Suppressor macrophage treated with lipopolysaccharide for 1 hour (primary cell): Measurements from ENCODE around the gene NOXRED1.

Experiments used
- DNase-seq, 3 donors: peaks; one replicate each; pipeline ENCODE4 v3.0.0-alpha.2; 2020 to 2022

NOXRED1 gene

DNA sequence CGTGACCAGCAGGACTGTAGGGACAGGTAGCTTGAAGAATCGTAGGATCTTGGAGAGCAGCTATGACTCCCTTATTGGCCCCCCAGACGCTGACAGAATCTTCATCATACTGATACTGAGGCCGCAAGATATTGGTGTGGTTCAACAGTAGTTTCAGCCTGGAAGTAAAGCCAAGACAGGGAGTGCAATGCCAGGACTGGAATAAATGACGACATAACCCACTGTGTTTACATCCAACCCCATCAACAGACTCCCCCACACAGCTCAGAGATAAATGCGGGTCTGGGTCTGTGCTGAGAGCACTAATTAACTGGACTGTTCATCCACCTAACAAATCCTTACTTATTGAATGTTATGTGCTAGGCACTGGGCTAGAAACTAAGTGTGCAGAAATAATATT, 16.6 kb downstream of the NOXRED1 start:
- peak in 2 of 3 donors; percentile 7 to 15 for DNase-seq

DNA sequence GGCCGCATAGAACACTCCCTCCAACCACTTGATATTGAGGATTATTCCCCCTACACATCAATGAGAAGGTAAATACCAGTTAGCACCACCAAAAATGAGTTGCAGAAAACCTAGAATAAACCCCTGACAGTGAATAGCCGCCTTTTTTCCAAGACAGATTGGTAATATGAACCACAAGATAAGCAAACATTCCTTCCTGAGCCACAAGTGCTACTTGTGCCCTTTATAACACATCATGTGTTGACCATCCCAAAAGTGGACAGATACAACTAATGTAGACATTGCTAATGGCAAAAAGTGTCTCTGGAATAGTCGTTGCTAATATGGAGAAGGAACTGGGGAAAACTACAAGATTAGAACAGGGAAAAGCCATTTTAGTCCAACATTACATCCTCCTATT, 17.2 kb downstream of the NOXRED1 start:
- no peak for DNase-seq

DNA sequence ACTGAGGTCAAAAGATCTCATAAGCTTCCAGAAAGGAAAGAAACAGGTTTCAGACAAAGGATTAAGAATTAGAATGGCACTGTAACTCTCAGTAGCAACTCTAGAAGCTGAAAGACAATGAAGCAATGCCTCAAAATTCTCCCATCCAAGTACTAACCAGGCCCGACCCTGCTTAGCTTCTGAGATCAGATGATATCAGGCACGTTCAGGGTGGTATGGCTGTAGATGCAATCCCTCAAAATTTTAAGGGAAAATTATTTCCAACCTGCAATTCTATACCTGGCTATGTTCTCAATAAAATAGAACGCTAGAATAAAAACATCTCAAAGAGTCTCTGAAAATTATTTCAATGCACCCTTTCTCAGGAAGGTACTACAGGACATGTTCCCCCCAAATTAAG, 19.6 kb downstream of the NOXRED1 start:
- no peak for DNase-seq

DNA sequence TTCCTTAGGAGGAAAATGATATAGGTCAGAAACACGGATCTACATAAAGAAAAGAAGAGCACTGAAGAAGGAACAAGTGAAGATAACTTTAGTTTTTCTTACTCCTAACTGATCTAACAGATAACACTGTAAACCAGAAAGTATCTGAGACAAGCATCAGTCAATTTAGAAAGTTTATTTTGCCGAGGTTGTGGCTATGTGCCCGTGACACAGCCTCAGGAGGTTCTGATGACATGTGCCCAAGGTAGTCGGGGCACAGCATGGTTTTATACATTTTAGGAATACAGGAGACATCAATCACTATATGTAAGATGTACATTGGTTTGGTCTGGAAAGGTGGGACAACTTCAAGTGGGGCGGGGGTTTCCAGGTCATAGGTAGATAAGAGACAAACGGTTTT, 23.1 kb downstream of the NOXRED1 start:
- DNase-seq: no peak

DNA sequence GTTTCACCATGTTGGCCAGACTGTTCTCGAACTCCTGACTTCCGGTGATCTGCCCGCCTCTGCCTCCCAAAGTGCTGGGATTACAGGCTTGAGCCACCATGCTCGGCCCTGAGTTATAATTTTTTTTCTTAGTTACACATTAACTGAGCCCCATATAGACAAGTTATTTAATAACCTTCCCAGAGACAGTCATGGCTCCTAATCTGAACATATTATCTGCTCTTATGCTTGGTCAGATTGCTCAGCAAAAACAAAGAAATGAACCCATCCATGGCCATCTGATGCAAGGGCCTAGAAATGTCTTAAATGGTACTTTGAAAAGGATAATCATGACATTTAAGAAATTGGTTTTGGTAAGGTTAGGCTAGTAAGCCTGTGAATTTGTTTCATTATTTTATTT, 33.1 kb downstream of the NOXRED1 start:
- no peak for DNase-seq

DNA sequence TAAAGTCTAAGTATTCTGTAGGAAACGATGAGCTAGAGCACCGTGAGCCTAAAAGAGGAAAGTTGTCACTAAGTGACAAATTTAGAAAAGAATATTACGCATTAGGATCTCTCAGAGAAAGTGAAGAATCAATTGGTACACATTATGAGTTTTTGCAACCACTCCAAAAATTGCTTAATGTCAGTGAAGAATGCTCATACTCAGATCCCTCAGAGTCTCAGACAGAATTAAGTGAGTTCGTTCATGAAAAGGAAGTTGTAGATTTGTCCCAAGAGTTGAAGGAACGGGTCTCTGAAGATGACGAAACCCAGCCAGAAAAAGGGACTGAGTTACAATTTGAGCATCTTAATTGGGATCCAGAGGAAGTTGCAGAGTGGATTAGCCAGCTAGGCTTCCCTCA, 44.6 kb downstream of the NOXRED1 start:
- peak; percentile 24 to 66 (median 57) for DNase-seq

DNA sequence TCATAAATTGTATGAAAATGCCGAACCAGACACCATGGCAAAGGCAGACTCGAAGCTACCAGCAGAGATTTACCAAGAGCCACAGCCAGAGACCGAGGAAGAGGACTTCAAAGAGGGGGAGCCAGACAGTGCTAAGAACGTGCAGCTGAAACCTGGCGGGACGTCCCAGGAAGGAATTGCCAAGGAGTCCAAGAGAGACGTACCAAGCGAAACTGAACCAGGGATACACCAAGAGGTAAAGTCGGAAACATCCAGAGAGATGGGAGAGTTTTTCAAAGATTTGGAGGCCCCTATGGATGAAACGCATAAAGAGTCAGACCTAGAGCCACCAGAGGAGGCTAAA, 45.9 kb downstream of the NOXRED1 start:
- DNase-seq: no peak

DNA sequence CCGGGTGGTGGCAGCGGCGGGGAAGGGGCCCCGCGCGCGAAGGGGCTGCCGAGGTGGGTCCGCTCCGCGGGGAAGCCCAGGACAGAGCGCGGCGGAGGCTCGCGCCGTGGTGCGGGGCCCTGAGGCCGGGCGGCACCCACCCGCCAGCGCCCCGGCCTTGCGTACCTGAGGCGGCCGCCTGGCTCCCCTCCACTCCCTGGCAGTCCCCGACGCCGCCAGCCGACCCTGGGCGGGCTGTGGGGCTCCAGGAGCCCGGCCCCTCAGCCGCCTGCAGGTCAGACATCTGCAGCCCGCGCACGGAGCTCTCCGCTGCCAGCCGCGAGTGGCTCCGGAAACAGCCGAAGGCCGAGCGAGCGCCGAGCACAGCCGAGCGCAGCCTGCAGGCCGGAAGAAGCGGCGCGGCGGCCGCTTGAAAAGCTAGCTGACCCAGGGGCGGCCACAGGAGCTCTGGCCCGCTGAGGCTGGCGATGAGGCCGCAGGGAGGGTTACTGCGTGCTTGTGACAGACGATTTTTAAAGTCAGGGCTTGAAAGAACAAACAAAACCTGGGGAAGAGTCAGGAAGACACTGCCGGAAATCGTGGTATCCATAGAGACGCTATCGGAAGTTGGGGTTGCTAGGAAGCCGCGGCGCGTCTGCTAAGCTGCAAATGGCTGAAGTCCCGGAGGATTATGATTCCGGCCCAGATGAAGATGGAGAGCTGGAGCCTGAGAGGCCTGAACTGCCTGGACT, 46.4 kb downstream of the NOXRED1 start, which contains the start of the genes SAMD15 and TMED8:
Gene SAMD15 (plus strand): TSS at position 609 of the 731 bp plus-strand sequence. CDS start 40 bp downstream, at position 649.
Gene TMED8 (minus strand): TSS at position 324 of the 731 bp plus-strand sequence. CDS start 41 bp downstream, at position 283.
- peak; percentile 84 to 91 (median 90) for DNase-seq

DNA sequence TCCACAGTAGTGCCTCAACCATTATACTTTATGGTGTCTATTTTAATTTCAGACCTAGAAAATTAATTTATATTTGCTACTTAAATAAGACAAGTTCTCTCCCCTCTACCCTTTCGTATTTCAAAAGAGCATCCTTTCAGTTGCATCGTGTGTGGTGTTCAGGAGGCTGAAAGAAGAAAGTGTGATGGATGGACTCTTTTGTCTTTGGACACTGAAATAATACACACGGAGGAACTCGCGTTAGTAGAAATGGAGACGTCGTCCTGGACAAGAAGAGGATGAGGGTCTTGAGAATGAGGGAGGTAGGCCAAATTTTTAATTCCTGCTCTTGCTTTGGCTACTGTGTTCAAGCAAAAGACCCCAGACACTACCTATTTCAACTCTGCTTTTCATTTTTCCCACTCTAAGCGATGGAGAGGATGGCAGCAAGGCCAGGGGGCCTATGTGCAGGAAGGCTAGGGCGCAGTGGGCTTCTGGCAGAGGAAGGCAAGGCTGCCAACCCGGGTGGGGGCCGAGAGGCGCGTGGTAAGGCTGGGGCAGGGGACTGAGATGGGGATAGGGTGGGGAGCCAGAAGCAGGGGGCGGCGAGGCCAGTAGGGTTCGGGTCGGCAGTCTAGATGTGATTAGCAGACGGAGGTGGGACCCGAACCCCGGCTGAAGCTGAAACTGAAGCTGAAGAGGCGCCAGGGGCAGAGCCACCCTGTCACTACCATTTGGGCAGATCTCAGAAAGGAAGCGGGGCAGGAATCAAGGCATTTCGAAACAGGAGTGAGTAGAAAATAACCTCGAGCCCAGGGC, 47.2 kb downstream of the NOXRED1 start:
- DNase-seq: peak in 2 of 3 donors; percentile 29 to 35

DNA sequence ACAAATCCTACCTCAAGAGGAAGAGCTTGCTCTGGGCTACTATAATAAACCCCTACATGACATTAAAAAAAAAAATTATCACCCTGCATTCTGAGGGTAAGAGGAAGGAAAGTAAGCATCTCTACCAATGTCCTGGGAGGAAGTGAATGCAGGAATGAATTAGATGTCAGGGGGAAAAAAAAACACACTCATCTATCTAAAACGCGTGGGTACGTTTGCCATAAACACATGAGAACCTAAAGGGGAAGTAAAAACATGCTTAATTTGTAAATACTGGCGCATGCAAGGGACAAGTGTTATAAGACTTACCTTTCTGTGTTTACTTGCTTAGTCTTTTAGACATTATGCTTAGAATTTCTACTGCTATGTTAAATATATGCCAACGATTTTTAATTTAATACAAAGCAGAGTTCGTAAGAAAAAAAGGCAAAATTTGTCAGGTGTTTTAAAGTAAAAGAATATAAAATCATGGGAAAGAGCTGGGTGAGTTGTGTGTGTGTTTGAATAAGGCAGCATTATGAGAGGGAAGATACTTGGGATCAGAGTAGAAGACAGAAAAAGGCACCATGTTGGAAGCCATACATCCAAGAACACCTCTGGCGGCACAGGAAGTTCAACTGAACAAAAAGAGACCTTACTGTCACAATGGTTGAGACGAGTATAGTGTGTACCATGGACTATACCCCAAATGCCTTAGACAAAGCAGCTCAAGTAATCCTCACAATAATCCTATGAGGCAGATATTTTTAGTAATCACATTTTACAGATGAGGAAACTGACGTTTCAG, 48.0 kb downstream of the NOXRED1 start:
- DNase-seq: peak; percentile 30 to 75 (median 69)

DNA sequence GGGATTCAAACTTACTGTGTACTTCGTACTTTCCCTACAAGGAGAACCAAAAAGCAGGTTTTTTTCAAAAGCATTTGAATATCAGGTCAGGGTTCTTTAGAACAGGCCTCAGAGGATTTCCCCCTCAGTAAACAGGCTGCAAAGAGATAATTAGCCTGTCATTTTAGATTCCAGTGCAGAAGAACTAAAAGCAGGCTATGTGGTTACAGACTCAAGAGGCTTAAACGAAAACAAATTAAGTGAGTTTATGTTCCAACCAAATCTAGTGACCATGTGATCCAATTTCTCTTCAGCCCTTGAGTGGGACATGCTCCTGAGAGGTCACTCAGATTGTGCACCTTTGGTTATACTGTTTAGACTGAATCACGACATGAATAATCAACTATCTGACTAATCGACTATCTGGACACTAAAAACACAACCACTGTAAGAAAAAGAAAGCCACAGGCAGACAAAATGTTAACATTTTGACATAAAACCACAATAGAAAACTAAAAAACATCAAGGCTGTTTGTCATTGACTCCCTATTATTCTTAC, 51.0 kb downstream of the NOXRED1 start:
- DNase-seq: no peak

DNA sequence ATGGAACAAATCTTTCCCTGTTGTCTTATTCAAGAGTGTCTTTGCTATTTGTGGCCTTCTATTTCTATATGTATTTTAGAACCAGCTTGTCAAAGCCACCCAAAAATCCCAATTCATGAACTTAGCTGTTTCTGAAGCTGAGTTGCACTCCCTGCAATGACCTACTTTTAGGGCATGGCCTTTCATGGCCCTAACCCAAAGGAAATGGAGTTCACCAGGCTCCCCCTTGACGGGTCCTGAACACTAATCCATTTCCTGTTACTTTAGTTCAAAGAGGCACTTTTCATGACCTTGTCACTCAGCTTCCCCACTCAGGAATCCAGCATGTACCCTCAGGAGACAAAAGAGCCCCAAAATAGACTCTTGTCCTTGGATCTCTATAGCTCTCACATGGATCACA, 54.0 kb downstream of the NOXRED1 start:
- DNase-seq: no peak

DNA sequence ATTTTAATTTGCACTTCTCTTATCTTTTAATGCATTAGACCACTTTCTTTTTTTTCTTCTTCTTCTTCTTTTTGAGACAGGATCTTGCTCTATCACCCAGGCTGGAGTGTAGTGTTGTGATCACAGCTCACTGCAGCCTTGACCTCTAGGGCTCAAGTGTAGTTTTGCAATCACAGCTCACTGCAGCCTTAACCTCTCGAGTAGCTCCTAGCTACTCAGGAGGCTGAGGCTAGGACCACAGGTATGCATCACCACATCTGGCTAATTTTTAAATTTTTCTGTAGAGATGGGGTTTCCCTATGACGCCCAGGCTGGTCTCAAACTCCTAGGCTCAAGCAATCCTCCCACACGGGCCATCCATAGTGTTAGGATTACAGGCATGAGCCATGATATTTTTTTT, 59.2 kb downstream of the NOXRED1 start:
- DNase-seq: no peak

DNA sequence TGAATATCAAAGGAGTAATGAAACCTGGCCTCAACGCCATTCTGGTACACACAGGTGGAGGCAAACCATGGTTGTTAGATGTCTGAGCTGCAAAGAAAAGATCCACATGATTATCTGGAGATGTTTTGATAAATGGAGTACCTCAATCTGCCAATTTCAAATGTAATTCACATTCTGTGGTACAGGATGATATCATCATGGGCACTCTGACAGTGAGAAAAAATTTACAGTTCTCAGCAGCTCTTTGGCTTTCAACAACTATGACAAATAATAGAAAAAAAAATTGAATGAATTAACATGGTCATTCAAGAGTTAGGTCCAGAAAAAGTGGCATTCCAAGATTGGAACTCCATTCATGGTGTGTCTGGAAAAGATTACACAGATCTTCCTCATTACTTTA, 63.7 kb downstream of the NOXRED1 start:
- DNase-seq: no peak

DNA sequence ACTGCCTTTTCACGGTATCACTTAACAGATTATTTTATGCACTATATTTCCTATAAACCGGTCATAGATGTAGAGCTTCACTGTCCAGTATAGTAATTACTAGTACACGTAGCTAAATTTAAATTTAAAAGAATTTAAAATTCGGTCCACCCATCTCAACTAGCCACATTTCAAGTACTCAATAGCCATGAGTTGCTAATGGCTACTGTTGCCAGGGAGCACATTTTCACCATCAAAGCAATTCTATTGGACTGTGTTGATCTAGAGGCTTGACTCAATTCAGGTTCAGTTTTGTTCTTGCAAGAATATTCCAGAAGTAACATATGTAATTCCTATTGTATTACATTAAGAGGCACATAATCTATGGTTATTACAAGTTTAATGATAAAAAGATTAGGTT, 66.4 kb downstream of the NOXRED1 start:
- DNase-seq: no peak

DNA sequence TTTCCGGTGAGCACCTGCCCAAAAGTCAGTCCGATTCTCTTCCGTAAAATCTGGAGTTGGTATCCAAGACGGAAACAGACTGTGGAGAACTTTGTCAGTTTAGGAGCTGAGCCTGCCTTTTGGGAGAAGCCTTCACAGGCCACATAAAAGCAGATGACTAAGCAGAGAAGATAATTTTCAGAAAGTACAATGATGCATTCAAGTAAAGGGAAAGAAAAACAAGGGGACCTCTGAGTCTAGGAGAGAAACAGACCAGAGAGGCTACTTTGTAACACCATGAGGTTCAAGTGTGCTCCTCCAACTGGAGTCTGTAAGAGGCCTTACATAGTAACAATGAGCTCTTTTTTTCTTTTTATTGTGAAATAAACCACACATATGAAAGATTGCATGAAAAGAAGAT, 67.5 kb downstream of the NOXRED1 start:
- no peak for DNase-seq

DNA sequence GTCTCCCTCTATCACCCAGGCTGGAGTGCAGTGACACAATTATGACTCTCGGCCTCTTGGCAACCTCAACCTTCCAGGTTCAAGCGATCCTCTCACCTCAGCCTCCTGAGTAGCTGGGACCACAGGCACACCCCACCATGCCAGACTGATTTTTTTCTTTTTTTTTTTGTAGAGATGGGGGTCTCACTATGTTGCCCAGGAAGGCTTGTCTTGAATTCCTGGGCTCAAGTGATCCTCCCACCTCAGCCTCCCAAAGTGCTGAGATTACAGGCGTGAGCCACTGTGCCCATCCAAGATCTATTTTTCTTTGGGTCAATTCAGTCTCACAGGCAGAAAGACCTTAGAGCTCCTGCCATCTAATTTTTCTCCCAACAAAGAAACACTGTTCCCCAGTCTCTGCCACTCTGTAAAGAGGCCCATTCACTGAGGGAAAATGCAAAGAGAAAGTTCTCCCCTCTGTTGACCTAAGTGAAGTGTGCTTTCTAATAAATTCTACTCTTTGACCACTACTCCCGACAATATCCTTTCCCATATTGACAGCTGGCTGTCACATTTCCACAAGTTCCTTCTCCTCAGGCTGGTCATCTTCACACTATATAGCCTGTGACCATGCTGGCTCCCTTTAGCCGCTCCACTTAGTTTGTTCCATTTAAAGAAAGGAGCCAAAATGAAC, 69.7 kb downstream of the NOXRED1 start:
- DNase-seq: no peak

DNA sequence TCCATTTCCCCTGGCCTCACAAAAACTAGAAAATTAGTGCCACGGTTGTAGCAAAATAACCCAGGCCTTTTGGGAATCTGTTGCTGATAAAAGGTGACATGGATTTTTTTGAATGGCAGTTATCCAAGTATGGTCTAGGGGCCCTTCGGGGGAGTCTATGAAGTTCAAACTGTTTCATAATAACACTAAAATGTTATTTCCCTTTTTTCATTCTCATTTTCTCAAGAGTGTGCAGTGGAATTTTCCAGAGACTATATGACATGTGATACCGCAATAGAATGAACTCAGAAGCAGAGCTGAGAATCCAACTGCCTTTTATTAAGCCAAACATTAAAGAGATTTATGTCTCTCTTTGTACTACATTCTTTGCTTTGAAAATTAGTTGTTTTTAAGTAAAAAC, 75.6 kb downstream of the NOXRED1 start:
- peak; percentile 62 to 90 (median 88) for DNase-seq

DNA sequence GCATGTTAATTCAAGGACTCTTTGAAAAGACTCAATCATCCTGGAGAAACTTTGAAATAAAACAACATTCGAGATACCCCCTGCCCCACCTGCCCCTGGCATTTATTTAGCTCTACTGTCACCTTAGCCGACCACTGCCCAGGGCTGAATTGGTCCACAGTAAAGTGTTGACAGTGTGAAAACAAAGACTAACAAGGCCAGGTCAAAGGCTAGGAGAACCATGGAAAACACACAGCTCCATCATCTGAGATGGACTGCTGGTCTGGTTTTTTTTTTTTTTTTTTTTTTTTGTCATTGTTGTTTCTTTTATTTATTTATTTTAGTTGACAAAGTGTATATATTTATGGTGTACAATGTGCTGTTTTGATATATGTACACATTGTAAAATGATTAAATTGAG, 76.8 kb downstream of the NOXRED1 start:
- no peak for DNase-seq

DNA sequence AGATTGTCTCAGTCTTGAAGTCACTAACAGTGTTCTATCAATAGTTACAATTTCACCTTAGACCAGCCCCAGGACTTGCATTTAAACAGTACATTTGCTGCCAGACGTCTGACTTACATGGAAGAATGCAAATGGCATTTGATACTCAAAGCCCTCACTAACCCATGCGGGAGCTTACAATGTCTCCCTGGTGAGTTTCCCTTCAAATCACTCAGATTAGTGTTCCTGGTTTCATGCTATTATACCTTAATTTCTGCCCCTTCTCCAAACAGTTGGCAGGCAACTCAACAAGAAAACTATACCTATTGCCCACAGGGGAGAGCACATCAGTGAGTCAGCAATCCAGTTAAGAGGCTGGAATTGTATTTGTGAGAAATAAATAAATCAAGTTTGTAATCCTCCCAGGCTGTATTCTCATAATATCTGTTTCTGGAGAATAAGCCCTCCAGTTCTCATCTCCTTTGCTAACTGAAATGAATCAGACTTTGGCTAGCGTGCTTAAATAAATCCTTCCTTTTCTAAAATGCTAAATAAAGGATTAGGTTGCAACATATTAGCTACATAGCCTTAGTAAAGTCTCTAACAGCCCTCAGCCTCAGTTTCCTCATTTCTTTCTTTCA, 78.8 kb downstream of the NOXRED1 start:
- DNase-seq: peak in 1 of 3 donors; percentile 16
